Activated T-helper 1 cell treated with anti-CD3 and anti-CD28 coated beads, Interleukin-12 subunit alpha, Interleukin-12 subunit beta, Interleukin-2, Interleukin-4 antibody, amounts not matched to agents 30 ng/mL and 10 ng/mL and 1 ng/mL, durations not matched to agents 14 hours and 24 hours and 36 hours (primary cell): ENCODE results near the gene TBC1D1. TPM values are rescaled to one million over a fixed set of nuclear protein-coding genes. Genes with fewer than 3 reads are reported as not detected.

Source experiments
- DNase-seq: peaks from one replicate; pipeline ENCODE4 v3.0.0; 2021; ENCODE audit warnings: low spot score
- H3K27ac Mint-ChIP-seq: one replicate; pipeline ENCODE4 v1.8.0; 2021; ENCODE audit warnings: mild to moderate bottlenecking, mixed read lengths
- H3K27me3 Mint-ChIP-seq: one replicate; pipeline ENCODE4 v1.8.0; 2022; ENCODE audit warnings: mild to moderate bottlenecking, moderate library complexity, mixed read lengths; ENCODE audit not compliant: insufficient read depth
- H3K36me3 Mint-ChIP-seq: one replicate; pipeline ENCODE4 v1.8.0; 2021; ENCODE audit warnings: low read depth, mixed read lengths
- H3K4me1 Mint-ChIP-seq: one replicate; pipeline ENCODE4 v1.8.0; 2021; ENCODE audit warnings: low read depth, mixed read lengths
- H3K4me3 Mint-ChIP-seq: one replicate; pipeline ENCODE4 v1.8.0; 2021; ENCODE audit warnings: mild to moderate bottlenecking, moderate library complexity, mixed read lengths
- H3K9me3 Mint-ChIP-seq: one replicate; pipeline ENCODE4 v1.8.0; 2021; ENCODE audit warnings: mixed read lengths
- intact Hi-C: fragments of 100-400 bp; cut with micrococcal nuclease; formaldehyde crosslinking; loops from one replicate; pipeline ENCODE4 v1.15.1; 2024
- total RNA-seq: library from RNA; stranded (reverse); gene quantifications from 2 replicates; pipeline ENCODE4 v1.2.3, GENCODE V29; 2022

The TBC1D1 gene
- total RNA-seq, 1 donor from 2014 or later: 52.6 TPM

DNA sequence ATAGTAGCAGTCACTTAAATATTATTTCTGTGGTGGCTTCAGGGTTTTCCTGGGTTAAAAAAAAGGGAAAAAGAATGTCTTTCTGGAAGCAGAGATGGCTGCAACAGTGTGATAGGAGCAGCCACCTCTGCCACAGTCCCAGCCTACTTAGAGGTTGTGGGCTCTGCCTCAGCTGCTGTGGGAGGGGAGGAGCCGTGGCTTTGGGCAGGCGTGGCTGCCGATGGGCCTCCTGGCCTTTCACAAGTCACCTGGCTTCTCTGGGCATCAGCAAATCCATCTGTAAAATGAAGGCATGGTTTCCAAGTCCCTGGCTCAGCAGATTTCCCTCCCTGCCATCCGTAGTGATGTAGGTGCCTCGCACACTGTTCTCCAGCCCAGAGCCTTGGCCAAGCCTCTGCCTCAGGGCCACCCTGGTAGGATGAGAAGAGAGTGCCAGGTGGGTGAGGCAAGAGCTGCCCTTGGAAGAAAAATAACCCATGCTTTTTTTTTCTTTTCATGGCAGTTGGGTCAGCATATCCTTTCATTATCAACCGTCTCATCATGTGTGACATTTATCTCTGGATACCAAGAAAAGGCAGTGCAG, 135.4 kb downstream of the TBC1D1 start:
- Mint-ChIP-seq H3K4me3 (no peak overlapping the region), H3K36me3 (peaks cover 24% of the 10 kb centered on the region), H3K9me3 (no peaks in the 10 kb centered on the region), H3K27ac (no peak overlapping the region), H3K4me1 (no peaks in the 10 kb centered on the region), H3K27me3 (no peaks in the 10 kb centered on the region)
- no peak for DNase-seq
- intact Hi-C loops: no loop called here

DNA sequence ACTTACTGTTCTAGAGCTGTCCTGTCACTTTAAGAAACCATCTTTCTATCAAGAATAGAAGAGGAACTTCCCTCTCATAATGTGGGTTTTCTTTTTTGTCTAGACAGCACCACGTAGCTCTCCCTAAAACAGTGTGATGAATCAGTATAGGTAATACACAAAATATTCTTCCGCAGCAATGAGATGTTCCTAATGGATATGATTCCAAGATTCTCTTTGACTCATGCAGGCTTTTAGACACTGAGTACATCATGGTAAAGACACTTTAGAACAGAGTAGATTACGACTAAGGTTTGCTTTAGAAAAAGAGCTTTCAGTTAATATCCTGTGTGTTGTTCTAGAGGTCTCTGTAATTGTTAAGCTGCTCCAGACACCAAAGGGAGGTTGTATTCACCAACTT, 139.1 kb downstream of the TBC1D1 start:
- no peak for DNase-seq
- Mint-ChIP-seq H3K27me3 (no peaks in the 10 kb centered on the region), H3K4me3 (no peak overlapping the region), H3K4me1 (no peaks in the 10 kb centered on the region), H3K36me3 (peaks cover 18% of the 10 kb centered on the region), H3K9me3 (no peaks in the 10 kb centered on the region), H3K27ac (no peak overlapping the region)
- intact Hi-C loops: no loop called here

DNA sequence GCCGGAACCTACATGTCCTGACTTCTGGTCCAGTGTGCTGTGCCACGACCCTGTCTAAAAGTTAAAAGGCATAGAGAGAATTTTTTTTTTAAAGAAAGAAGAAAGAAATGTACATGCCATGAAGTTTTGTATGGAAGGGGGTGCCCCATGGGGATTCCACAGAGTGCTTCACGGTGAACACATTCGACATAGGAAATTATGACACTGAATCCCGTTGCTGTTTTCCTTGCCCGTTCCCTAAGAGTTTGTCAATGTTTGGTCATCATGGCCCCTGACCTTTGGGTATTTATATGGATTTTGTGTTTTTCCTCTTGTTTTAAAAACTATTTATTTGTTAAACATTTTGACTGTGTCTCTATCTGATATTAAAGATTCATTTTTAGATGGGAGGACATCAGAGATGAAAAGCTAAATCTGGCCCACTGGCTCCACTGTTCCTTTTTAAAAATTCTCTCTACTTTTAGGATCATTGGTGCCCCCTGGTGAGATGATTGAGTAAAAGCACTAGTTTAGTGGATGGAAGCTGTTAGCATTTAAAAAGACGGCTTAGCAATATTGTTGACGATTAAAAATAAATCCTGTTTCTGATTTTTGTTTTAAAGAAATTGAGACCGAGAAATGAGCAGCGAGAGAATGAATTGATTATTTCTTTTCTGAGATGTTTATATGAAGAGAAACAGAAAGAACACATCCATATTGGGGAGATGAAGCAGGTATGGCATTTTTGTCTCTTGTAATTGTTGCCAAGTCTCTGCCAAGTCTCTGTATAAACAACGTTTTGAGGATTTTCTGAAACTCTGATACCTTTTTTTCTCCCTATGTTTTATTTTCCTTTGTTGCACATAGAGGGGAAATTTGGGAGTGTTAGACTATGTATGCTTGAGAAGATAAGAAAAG, 144.3 kb downstream of the TBC1D1 start:
- Mint-ChIP-seq H3K4me3 (no peak overlapping the region), H3K9me3 (no peaks in the 10 kb centered on the region), H3K36me3 (peaks cover 14% of the 10 kb centered on the region), H3K27me3 (no peaks in the 10 kb centered on the region), H3K4me1 (no peaks in the 10 kb centered on the region), H3K27ac (no peak overlapping the region)
- DNase-seq: no peak
- intact Hi-C loops: loop anchor here (1.0 to 5.0 kb wide), 5 partner anchors 56 to 582 kb away; a partner anchor contains a TSS

DNA sequence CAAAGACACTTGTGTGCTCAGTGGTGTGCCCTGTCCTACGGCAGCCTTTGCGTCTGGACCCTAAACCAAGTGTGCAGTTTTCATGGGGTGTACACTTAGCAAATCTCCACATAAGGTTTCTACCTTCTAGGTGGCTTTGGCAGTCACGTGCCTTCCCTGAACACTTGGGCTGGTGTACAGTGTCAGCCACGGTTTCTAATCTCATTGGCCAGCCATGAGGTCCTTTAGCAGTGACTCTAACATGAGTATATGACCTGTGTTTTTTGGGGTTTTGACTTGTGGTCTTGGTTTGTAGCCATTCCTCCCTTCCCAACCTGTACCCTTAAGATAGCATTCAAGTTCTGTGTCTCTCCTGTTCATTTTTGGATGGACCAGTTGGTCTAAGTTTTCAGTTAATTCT, 145.7 kb downstream of the TBC1D1 start:
- no peak for DNase-seq
- Mint-ChIP-seq H3K4me3 (no peak overlapping the region), H3K36me3 (peaks cover 18% of the 10 kb centered on the region), H3K4me1 (no peaks in the 10 kb centered on the region), H3K9me3 (no peaks in the 10 kb centered on the region), H3K27me3 (no peaks in the 10 kb centered on the region), H3K27ac (no peak overlapping the region)
- intact Hi-C loops: loop anchor here (5.0 kb wide), 1 partner anchor 434 kb away; no protein-coding TSS in a partner anchor

DNA sequence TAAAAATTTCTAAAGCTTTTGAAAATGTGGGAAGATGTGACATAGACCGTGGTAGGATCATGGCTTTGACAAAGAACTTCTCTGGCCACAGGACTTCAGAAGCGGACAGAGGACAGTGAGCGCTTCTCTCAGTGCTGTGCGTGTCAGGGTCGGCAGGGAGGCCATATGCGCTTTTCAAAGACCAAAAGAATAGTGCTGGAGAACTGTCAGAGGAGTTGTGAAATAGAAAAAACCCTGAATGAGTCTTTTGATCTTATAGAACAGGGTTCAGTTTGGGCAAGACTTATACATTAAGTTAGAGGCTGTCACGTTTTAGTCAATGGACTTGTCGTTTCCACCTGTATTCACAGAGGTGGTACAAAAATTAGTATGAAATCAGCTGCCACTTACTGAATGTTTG, 146.7 kb downstream of the TBC1D1 start:
- no peaks in the 10 kb centered on the region for H3K4me1 Mint-ChIP-seq
- intact Hi-C loops: loop anchor here (5.0 kb wide), 1 partner anchor 435 kb away; no protein-coding TSS in a partner anchor
- H3K4me3 Mint-ChIP-seq: no peak overlapping the region
- H3K36me3 Mint-ChIP-seq: peaks cover 16% of the 10 kb centered on the region
- no peaks in the 10 kb centered on the region for H3K9me3 Mint-ChIP-seq
- no peak for DNase-seq
- H3K27me3 Mint-ChIP-seq: no peaks in the 10 kb centered on the region
- no peak overlapping the region for H3K27ac Mint-ChIP-seq

DNA sequence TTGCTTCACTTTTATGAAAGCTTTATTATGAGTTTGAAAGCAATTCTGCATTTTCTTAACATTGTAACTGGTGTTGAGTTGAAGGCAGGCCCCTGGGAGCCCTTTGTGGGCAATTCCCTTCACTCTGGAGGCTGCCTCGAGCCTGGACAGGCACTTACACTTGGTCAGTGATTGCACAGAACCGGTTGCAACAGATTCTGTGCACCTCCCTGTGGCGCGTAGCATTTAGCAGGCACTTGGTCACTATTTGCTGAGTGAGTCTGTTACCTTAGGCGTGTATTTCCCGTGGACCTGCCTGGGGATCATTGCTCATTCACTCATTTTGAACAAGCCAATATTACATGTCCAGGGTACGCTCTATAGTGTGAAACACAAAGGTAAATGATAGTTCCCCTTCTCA, 149.7 kb downstream of the TBC1D1 start:
- Mint-ChIP-seq H3K27me3 (no peaks in the 10 kb centered on the region), H3K27ac (no peak overlapping the region)
- intact Hi-C loops: no loop called here

DNA sequence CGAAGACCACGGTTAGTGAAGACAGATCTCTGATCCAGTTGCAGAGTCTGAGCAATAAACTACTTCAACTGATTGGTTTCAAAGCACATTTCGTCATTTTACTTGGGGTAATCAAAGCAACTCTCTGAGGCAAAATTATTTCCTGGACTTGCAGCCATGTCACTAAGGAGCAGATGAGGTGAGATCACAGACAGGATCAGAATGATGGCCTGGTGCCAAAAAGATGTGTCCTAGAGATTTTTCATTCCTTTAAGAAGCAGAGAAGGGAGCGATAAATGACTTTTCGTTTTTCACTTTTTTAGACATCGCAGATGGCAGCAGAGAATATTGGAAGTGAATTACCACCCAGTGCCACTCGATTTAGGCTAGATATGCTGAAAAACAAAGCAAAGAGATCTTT, 153.2 kb downstream of the TBC1D1 start:
- intact Hi-C loops: no loop called here
- H3K27me3 Mint-ChIP-seq: no peaks in the 10 kb centered on the region
- H3K27ac Mint-ChIP-seq: no peak overlapping the region
- no peaks in the 10 kb centered on the region for H3K9me3 Mint-ChIP-seq
- no peak overlapping the region for H3K4me3 Mint-ChIP-seq
- H3K4me1 Mint-ChIP-seq: peaks cover 4% of the 10 kb centered on the region
- peaks cover 21% of the 10 kb centered on the region for H3K36me3 Mint-ChIP-seq
- no peak for DNase-seq

More for the DNA sequence above, 149.7 kb downstream of the TBC1D1 start:
- Mint-ChIP-seq H3K4me3 (no peak overlapping the region), H3K4me1 (no peaks in the 10 kb centered on the region), H3K36me3 (peaks cover 18% of the 10 kb centered on the region), H3K9me3 (no peaks in the 10 kb centered on the region)
- DNase-seq: no peak

DNA sequence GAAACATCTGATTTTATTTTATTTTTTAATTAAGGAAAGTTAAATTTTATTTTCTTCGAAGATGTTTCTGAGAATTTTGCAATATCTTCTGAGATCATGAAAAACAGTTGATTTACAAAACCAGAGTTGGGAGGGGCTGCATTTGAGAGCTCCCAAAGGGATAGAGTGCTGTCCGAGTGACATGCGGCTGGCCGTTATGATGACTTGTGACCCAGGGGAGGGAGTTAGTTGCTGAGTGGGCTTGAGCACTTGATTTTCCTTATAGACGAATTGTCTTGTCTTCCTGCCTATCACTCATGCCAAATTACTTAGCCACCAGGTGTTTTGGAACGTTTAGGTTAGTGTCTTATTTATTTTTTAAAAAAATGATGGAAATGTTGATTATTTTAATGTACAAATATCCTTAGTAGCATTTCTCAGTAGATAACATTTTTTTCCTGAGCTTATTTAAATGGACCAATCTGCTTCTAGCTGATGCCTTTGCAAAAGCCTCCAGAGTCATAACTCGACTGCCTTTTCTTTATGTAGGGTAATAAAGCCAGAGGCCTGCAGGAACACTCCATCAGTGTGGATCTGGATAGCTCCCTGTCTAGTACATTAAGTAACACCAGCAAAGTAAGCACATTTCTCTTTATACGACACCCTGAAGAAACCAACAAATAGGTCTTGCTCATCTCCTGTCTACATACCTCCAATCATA, 154.6 kb downstream of the TBC1D1 start:
- H3K9me3 Mint-ChIP-seq: no peaks in the 10 kb centered on the region
- no peak overlapping the region for H3K4me3 Mint-ChIP-seq
- H3K27ac Mint-ChIP-seq: no peak overlapping the region
- no peaks in the 10 kb centered on the region for H3K27me3 Mint-ChIP-seq
- intact Hi-C loops: no loop called here
- no peak for DNase-seq
- peaks cover 21% of the 10 kb centered on the region for H3K36me3 Mint-ChIP-seq
- peaks cover 4% of the 10 kb centered on the region for H3K4me1 Mint-ChIP-seq

DNA sequence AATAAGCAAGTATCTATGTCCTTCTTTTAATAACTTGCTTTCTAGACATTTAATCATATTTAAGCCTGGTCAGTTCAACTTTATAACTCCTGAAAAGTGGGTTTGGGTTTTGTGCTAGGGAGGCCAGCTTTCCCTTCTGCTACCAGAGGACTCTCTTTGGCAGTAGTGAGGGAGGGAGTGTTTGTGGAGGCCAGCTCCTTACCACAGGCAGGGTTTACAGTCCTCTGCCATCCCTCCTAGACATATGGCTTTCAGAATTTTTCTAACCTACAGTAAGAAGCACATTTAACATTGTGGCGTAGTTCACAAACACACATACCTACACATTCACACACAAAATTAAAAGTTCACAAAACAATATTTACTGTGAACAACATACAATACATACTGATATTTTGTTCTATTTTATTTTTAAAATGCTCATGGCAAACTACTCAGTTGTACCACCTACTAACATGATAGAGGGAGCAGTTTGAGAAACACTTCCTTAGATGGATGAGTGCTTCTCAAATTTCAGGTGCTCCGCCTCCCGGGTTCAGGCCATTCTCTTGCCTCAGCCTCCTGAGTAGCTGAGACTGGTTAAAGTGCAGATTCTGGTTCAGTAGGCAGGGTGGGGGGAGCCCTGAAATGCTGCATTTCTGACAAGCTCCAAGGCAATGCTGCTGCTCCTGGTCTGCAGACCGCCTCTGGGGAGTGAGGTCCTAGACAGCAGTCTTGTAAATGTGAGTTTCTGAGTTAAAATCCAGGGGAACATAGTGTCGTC, 156.0 kb downstream of the TBC1D1 start:
- no peak overlapping the region for H3K27ac Mint-ChIP-seq
- intact Hi-C loops: no loop called here

DNA sequence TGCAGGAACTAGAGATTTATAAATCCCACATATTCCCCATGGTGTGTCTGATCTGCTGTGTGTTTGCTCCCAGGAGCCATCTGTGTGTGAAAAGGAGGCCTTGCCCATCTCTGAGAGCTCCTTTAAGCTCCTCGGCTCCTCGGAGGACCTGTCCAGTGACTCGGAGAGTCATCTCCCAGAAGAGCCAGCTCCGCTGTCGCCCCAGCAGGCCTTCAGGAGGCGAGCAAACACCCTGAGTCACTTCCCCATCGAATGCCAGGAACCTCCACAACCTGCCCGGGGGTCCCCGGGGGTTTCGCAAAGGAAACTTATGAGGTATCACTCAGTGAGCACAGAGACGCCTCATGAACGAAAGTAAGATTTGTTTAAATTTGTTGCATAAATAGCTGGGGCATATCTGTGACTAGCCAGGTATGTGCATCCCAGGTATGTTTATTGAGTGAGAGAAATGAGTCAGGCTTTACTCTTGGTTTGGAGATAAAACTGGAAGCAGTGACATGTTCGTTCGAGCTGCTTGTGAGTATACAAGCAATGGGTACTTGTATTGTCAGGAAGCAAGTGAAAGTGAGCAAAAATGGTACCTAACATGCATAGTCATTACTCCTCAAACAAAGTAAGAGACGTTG, 158.8 kb downstream of the TBC1D1 start:
- Mint-ChIP-seq H3K4me1 (peaks cover 4% of the 10 kb centered on the region), H3K27ac (no peak overlapping the region), H3K36me3 (peaks cover 16% of the 10 kb centered on the region), H3K9me3 (no peaks in the 10 kb centered on the region), H3K4me3 (no peak overlapping the region), H3K27me3 (no peaks in the 10 kb centered on the region)
- DNase-seq: no peak
- intact Hi-C loops: no loop called here

More for the DNA sequence above, 156.0 kb downstream of the TBC1D1 start:
- Mint-ChIP-seq H3K27me3 (no peaks in the 10 kb centered on the region), H3K36me3 (peaks cover 17% of the 10 kb centered on the region), H3K4me3 (no peak overlapping the region), H3K4me1 (peaks cover 4% of the 10 kb centered on the region), H3K9me3 (no peaks in the 10 kb centered on the region)
- no peak for DNase-seq

DNA sequence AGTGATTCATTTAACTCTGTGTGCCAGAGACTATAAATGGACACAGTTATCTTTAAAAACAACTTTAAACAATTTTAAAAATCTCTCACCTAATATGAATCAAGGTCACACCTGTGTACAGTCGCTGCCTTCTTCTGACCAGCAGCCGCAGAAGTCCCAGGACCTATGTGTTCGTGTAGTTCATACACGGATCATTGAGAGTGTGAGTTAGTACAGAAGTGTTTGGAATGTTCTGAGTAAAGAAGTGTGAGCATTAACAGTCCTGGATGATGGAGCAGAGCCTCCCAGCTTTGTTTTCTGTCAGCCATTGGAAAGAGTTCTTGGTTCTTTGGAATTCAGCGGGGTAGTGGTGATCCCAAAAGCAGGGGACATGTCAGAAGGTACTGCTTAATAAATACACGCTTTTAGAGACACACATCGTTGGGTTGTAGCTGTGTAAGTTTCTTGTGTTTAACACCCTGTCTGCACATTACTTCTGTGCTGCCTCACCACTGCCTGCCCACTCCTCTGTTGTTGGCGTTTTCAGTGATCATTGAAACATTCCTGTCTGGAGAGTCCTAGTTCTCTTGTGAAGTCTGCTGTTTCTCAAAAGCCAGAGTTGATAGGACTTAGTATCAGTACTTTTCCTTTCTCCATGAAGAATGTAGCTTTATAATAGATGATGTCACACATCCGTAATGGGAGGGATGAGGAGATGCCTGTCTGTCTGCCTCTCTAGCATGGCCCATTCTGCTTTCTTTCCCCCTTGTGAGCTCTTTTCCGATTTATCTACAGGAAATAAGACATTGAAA, 159.9 kb downstream of the TBC1D1 start:
- intact Hi-C loops: no loop called here
- no peak for DNase-seq
- peaks cover 12% of the 10 kb centered on the region for H3K36me3 Mint-ChIP-seq
- H3K9me3 Mint-ChIP-seq: no peaks in the 10 kb centered on the region
- no peak overlapping the region for H3K4me3 Mint-ChIP-seq
- H3K4me1 Mint-ChIP-seq: peaks cover 4% of the 10 kb centered on the region
- H3K27ac Mint-ChIP-seq: no peak overlapping the region
- no peaks in the 10 kb centered on the region for H3K27me3 Mint-ChIP-seq
